NCI-H748 treated with DMSO at 0.1 percent for 48 hours (cell line): Measurements from ENCODE around the gene PPP1R36.
"Not testable (repeated sequence)": the region's sequence is repeated elsewhere in the genome, so short reads cannot be mapped to it uniquely, and the experiment has no call there.

ENCODE experiments used
- DNase-seq: peaks from one replicate; lab custom pipeline; 2025; lab: John Stamatoyannopoulos, UW

The PPP1R36 gene

GRCh38 chr14:64566651-64567122, 16.9 kb downstream of the PPP1R36 start:
- DNase-seq: no peak

- DNase-seq: no peak
These were observed 19.4 kb downstream of the PPP1R36 start for GRCh38 chr14:64569138-64569631.

- not testable (repeated sequence) for DNase-seq
These were observed 19.9 kb downstream of the PPP1R36 start for GRCh38 chr14:64569646-64570045.

GRCh38 chr14:64572386-64573104, 22.8 kb downstream of the PPP1R36 start:
- DNase-seq: no peak

GRCh38 chr14:64573109-64573508, 23.3 kb downstream of the PPP1R36 start:
- no peak for DNase-seq

- DNase-seq: no peak
These were observed 24.8 kb downstream of the PPP1R36 start for GRCh38 chr14:64574371-64575107.

- no peak for DNase-seq
These were observed 27.4 kb downstream of the PPP1R36 start for GRCh38 chr14:64577211-64577610.

GRCh38 chr14:64580467-64580866, 30.7 kb downstream of the PPP1R36 start:
- no peak for DNase-seq

GRCh38 chr14:64581363-64581762, 31.6 kb downstream of the PPP1R36 start:
- DNase-seq: no peak

GRCh38 chr14:64581817-64582216, 32.1 kb downstream of the PPP1R36 start:
- no peak for DNase-seq

- DNase-seq: no peak
These were observed 34.4 kb downstream of the PPP1R36 start for GRCh38 chr14:64584190-64584589.

- DNase-seq: no peak
These were observed 42.0 kb downstream of the PPP1R36 start for GRCh38 chr14:64591809-64592208.

- DNase-seq: no peak
These were observed 44.7 kb downstream of the PPP1R36 start for GRCh38 chr14:64594438-64594837.

- no peak for DNase-seq
These were observed 48.6 kb downstream of the PPP1R36 start for GRCh38 chr14:64598404-64598803.

GRCh38 chr14:64601571-64601970, 51.8 kb downstream of the PPP1R36 start:
- DNase-seq: no peak

GRCh38 chr14:64602826-64603225, 53.1 kb downstream of the PPP1R36 start:
- no peak for DNase-seq

GRCh38 chr14:64604001-64604400, 54.2 kb downstream of the PPP1R36 start:
- no peak for DNase-seq

GRCh38 chr14:64604881-64605280, 55.1 kb downstream of the PPP1R36 start:
- no peak for DNase-seq

GRCh38 chr14:64605926-64606685, 56.3 kb downstream of the PPP1R36 start:
- DNase-seq: no peak

- DNase-seq: no peak
These were observed 60.4 kb downstream of the PPP1R36 start for GRCh38 chr14:64610049-64610746.

- no peak for DNase-seq
These were observed 61.7 kb downstream of the PPP1R36 start for GRCh38 chr14:64611358-64612020.
